CD14-positive monocyte (primary cell): ENCODE results near the gene ENDOV. TPM values are rescaled to one million over a fixed set of nuclear protein-coding genes. Genes with fewer than 3 reads are reported as not detected.

ENCODE experiments used
- DNase-seq, 3 donors: peaks; one replicate each; pipeline ENCODE4 v3.0.0-alpha.2; 2011 to 2022
- H2AFZ ChIP-seq: 2 replicates; pipeline ENCODE4 v1.6.0; 2012; ENCODE audit warnings: mild to moderate bottlenecking, low read depth, low read length, inconsistent platforms; ENCODE audit not compliant: insufficient read depth, poor library complexity, severe bottlenecking
- H3K27ac ChIP-seq, 2 donors: 1 replicate in 1 of 2; 2 replicates in 1 of 2; pipeline ENCODE4 v1.5.1; 2012 to 2013; ENCODE audit warnings: low read length in 2 of 2, control low read depth in 1 of 2, inconsistent platforms in 1 of 2, low read depth in 1 of 2, mild to moderate bottlenecking in 1 of 2
- H3K27me3 ChIP-seq, 2 donors: one replicate each; pipeline versions ENCODE4 v1.6.0 to v1.6.1; 2011 to 2013; ENCODE audit warnings: low read length in 2 of 2; ENCODE audit not compliant: control insufficient read depth in 2 of 2, insufficient read depth in 2 of 2
- H3K36me3 ChIP-seq, 2 donors: replicated peaks in 1 of 2; 1 replicate in 1 of 2; 2 replicates in 1 of 2; pipeline versions ENCODE4 v1.5.1 to v1.6.1; 2012 to 2013; ENCODE audit warnings: low read length in 2 of 2, control low read depth in 1 of 2, inconsistent platforms in 1 of 2, mild to moderate bottlenecking in 1 of 2; ENCODE audit not compliant: insufficient read depth in 2 of 2, control insufficient read depth in 1 of 2
- H3K4me1 ChIP-seq, 2 donors: 1 replicate in 1 of 2; 2 replicates in 1 of 2; pipeline versions ENCODE4 v1.5.1 to v1.6.1; 2012 to 2013; ENCODE audit warnings: low read length in 2 of 2, control low read depth in 1 of 2, inconsistent platforms in 1 of 2, mild to moderate bottlenecking in 1 of 2, moderate library complexity in 1 of 2; ENCODE audit not compliant: insufficient read depth in 2 of 2, control insufficient read depth in 1 of 2
- H3K4me2 ChIP-seq: replicated peaks from 2 replicates; pipeline ENCODE3; 2012; ENCODE audit warnings: low read length, moderate library complexity, mild to moderate bottlenecking; ENCODE audit not compliant: poor library complexity, severe bottlenecking; ENCODE audit errors: extremely low read depth
- H3K4me3 ChIP-seq, 3 experiments: fragments of 200-600 bp in 1 of 3; sonication (generic) in 1 of 3; replicated peaks in 1 of 3; 1 replicate in 2 of 3; 2 replicates in 1 of 3; pipeline ENCODE4 v1.5.1; 2011 to 2013; ENCODE audit warnings: low read length in 3 of 3, mild to moderate bottlenecking in 3 of 3, control low read depth in 2 of 3, low read depth in 2 of 3, inconsistent platforms in 1 of 3, moderate library complexity in 1 of 3
- H3K79me2 ChIP-seq: 2 replicates; pipeline ENCODE4 v1.6.0; 2012; ENCODE audit warnings: mild to moderate bottlenecking, control low read depth, inconsistent platforms, low read length, moderate library complexity; ENCODE audit not compliant: insufficient read depth
- H3K9ac ChIP-seq: 2 replicates; pipeline ENCODE4 v1.6.0; 2017; ENCODE audit warnings: low read length, mild to moderate bottlenecking; ENCODE audit not compliant: insufficient read depth, poor library complexity, severe bottlenecking
- H3K9me3 ChIP-seq, 2 donors: replicated peaks in 1 of 2; 1 replicate in 1 of 2; 2 replicates in 1 of 2; pipeline versions ENCODE4 v1.5.1 to v1.6.1; 2012 to 2013; ENCODE audit warnings: low read length in 2 of 2, control low read depth in 1 of 2; ENCODE audit not compliant: control insufficient read depth in 1 of 2, insufficient read depth in 1 of 2
- H4K20me1 ChIP-seq: 2 replicates; pipeline ENCODE4 v1.6.0; 2012; ENCODE audit warnings: mild to moderate bottlenecking, low read length, control low read depth, moderate library complexity; ENCODE audit not compliant: insufficient read depth
- H3K27ac Mint-ChIP-seq, 7 donors: one replicate each; pipeline ENCODE4 v1.8.0; 2020; ENCODE audit warnings: mild to moderate bottlenecking in 7 of 7, mixed read lengths in 7 of 7, moderate library complexity in 6 of 7, inconsistent platforms in 2 of 7
- H3K27me3 Mint-ChIP-seq, 3 donors: one replicate each; pipeline ENCODE4 v1.8.0; 2021 to 2022; ENCODE audit warnings: low read depth in 3 of 3, mild to moderate bottlenecking in 3 of 3, mixed read lengths in 3 of 3, moderate library complexity in 3 of 3, inconsistent platforms in 1 of 3
- H3K36me3 Mint-ChIP-seq, 2 donors: one replicate each; pipeline ENCODE4 v1.8.0; 2020; ENCODE audit warnings: mixed read lengths in 2 of 2, inconsistent platforms in 1 of 2, mild to moderate bottlenecking in 1 of 2
- H3K4me1 Mint-ChIP-seq: one replicate; pipeline ENCODE4 v1.8.0; 2020; ENCODE audit warnings: mild to moderate bottlenecking, mixed read lengths
- H3K4me3 Mint-ChIP-seq, 2 donors: one replicate each; pipeline ENCODE4 v1.8.0; 2020; ENCODE audit warnings: mild to moderate bottlenecking in 2 of 2, mixed read lengths in 2 of 2, moderate library complexity in 1 of 2
- H3K9me3 Mint-ChIP-seq, 7 donors: one replicate each; pipeline ENCODE4 v1.8.0; 2020 to 2022; ENCODE audit warnings: mixed read lengths in 7 of 7, mild to moderate bottlenecking in 6 of 7, moderate library complexity in 6 of 7, inconsistent platforms in 2 of 7
- WGBS: methylation state at CpG from one replicate; pipeline ENCODE4 v1.1.5; 2013; ENCODE audit warnings: missing lambda C conversion rate; ENCODE audit not compliant: insufficient coverage; 5-methylcytosine and 5-hydroxymethylcytosine counted together
- intact Hi-C, 2 donors: fragments of 100-400 bp; cut with micrococcal nuclease; formaldehyde crosslinking; loops; one replicate each; pipeline versions ENCODE4 v1.15.0 to v1.15.1; 2023
- polyA plus RNA-seq, 3 donors: library from polyadenylated mRNA; depleted of rRNA in 1 of 3; unstranded in 2 of 3; stranded (reverse) in 1 of 3; fragments of 300-500 nt in 2 of 3; fragments of >200 nt in 1 of 3; fragmentation: Illumina TruSeq in 2 of 3; gene quantifications; 1 replicate in 2 of 3; 2 replicates in 1 of 3; pipeline ENCODE4 v1.2.3, GENCODE V29; 2012 to 2021
- TF ChIP-seq, protein P1 (sequence below): fragments of 200-600 bp; IDR thresholded peaks from one replicate; pipeline ENCODE4 v1.8.0; 2022; ENCODE audit warnings: antibody characterized with exemption, mild to moderate bottlenecking

ENDOV gene
- polyA plus RNA-seq, 3 donors, result 10.4 to 15.7 (median 13.3) TPM

DNA sequence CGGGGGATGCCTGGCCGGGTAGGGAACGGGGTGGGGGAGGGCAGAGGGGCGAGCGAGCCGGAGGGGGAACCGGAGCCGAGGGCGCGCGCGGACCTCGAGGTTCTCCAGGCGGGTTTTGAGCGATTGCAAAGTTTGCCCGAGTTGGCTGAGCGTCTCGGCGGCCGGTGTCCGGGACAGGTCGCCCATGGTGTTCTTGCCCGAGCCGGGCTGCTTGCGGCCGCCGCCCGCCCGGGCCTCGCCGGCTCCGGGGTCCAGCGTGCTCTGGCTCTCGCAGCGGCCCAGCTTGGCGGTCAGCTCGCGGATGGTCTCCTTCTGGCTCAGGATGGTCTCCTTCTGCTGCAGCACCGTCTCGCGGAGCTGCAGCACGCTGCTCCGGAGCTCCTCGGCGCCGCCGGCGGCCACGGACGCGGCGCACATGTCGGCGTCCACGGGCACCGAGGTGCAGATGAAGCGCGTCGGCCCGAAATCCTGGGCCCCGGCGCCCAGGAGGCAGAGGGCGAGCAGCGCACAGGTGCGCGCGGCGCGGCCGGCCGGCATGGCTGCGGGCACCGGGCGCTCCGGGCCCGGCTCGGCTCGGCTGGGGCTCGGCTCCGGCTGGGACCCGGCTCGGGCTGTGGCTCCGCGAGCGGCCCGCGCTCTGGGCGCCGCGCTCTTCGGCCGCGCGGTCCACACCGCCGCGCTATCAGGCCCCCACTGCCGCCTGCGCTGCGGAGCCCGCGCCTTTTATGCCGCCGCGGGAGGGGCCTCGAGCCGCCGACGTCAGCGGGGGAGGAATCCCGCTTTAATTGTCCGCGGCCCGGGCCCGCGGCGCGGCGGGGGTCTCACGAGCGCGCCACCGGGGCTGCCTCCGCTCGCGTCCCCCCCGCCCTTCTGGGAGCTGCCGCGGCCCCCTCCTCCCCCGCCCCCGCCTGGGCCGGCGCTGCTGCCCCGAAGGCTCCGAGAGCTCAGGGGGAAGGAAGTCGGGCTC is 61.2 kb downstream of the ENDOV start, which contains the start of gene NPTX1:
Gene NPTX1 (minus strand): TSS at position 698 of the 967 bp plus-strand sequence. CDS start 161 bp downstream, at position 537.
- WGBS, result under 1% methylated on average over 136 of the region's 136 CpGs
- Histone ChIP-seq H3K27ac (no peak within 1 kb of the TSS), H4K20me1 (no peaks in the 10 kb centered on the region), H2AFZ (no peak within 1 kb of the TSS), H3K9me3 (peaks cover 0 to 19% of the 10 kb centered on the region in 2 donors), H3K4me3 (no peak within 1 kb of the TSS), H3K27me3 (peaks cover 37 to 81% of the 10 kb centered on the region in 2 donors), H3K79me2 (no peaks in the 10 kb centered on the region), H3K36me3 (no peaks in the 10 kb centered on the region), H3K9ac (no peak within 1 kb of the TSS), H3K4me1 (peaks cover 0 to 19% of the 10 kb centered on the region in 2 donors), H3K4me2 (peak within 1 kb of the TSS; percentile 29)
- TF ChIP-seq, protein P1, sequence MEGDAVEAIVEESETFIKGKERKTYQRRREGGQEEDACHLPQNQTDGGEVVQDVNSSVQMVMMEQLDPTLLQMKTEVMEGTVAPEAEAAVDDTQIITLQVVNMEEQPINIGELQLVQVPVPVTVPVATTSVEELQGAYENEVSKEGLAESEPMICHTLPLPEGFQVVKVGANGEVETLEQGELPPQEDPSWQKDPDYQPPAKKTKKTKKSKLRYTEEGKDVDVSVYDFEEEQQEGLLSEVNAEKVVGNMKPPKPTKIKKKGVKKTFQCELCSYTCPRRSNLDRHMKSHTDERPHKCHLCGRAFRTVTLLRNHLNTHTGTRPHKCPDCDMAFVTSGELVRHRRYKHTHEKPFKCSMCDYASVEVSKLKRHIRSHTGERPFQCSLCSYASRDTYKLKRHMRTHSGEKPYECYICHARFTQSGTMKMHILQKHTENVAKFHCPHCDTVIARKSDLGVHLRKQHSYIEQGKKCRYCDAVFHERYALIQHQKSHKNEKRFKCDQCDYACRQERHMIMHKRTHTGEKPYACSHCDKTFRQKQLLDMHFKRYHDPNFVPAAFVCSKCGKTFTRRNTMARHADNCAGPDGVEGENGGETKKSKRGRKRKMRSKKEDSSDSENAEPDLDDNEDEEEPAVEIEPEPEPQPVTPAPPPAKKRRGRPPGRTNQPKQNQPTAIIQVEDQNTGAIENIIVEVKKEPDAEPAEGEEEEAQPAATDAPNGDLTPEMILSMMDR, result no peak
- intact Hi-C loops, result no loop called here
- Mint-ChIP-seq H3K27ac (no peak within 1 kb of the TSS), H3K9me3 (peaks cover 0 to 12% (median 0%) of the 10 kb centered on the region in 7 donors), H3K27me3 (peaks cover 65 to 96% (median 66%) of the 10 kb centered on the region in 3 donors), H3K4me3 (peak within 1 kb of the TSS in 1 of 2 donors; percentile 82), H3K36me3 (peaks cover 0 to 4% of the 10 kb centered on the region in 2 donors), H3K4me1 (peaks cover 6% of the 10 kb centered on the region)
- DNase-seq, result no peak

DNA sequence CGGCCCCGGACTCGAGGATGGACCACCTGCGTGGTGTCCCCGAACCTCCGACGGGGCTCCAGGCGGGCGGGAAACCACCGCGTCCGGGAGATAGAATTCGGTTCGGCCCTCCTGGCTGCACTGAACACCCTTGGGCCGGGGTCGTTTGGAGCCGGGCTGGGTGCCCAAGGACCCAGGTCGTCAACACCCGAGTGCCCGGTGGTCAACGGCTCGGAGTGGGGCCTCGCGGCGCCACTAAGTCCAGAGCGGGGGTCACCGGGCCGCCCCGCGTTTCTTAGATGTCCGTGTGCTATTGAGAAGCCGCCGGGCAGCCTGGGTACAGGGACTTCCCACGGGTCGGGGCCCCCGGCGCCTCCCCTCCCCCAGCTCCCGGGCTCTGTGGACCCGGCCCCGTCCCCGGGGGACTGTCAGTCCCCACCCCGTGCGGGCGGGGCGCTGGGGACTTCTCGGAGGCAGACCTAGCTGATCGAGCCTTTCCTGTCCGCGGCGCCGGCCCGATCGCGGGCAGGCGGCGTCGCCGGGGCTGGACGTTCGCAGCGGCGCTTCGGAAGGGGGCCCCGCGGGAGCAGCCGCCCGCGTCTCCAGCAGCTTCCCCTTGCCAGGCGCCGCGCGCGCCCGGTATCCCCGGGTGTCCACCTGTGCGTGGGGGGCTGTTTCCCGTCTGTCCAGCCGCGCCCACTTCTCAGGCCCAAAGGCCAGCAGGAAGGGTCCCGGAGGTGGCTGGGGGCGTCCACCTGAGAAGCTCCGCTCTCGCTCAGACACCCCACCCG is 62.1 kb downstream of the ENDOV start:
- Histone ChIP-seq H3K36me3 (no peaks in the 10 kb centered on the region), H3K4me3 (no peak overlapping the region), H3K4me1 (peaks cover 0 to 19% of the 10 kb centered on the region in 2 donors), H2AFZ (no peak overlapping the region), H4K20me1 (no peaks in the 10 kb centered on the region), H3K9ac (no peak overlapping the region), H3K27ac (no peak overlapping the region), H3K4me2 (peak overlapping the region; percentile 29), H3K79me2 (no peaks in the 10 kb centered on the region), H3K27me3 (peaks cover 37 to 85% of the 10 kb centered on the region in 2 donors), H3K9me3 (peaks cover 0 to 19% of the 10 kb centered on the region in 2 donors)
- no peak overlapping the region for H3K27ac Mint-ChIP-seq
- peaks cover 6% of the 10 kb centered on the region for H3K4me1 Mint-ChIP-seq
- peaks cover 0 to 4% of the 10 kb centered on the region in 2 donors for H3K36me3 Mint-ChIP-seq
- intact Hi-C loops, result no loop called here
- no peak for DNase-seq
- H3K9me3 Mint-ChIP-seq, result peaks cover 0 to 12% (median 0%) of the 10 kb centered on the region in 7 donors
- 2% methylated on average over 84 of the region's 84 CpGs for WGBS
- H3K4me3 Mint-ChIP-seq, result peak overlapping the region in 1 of 2 donors; percentile 35
- H3K27me3 Mint-ChIP-seq, result peaks cover 69 to 96% (median 70%) of the 10 kb centered on the region in 3 donors
- TF ChIP-seq, protein P1, result no peak
